ENCODE measurements around the gene EYS.
A peak's percentile ranks its signal among the peaks of the same experiment; 100 is the strongest.

The EYS gene

GRCh38 chr6:64083261-64083660 is 1623.8 kb downstream of the EYS start:
- H2AK5ac ChIP-seq (ENCODE audit: low read length, severe bottlenecking) = no peak overlapping the region
- H4K91ac ChIP-seq (ENCODE audit: low read length) = no peak overlapping the region
- H3K9me3 ChIP-seq (ENCODE audit: control insufficient read depth, low read length) = no peaks in the 10 kb centered on the region
- H2BK5ac ChIP-seq (ENCODE audit: low read depth, low read length, poor library complexity, severe bottlenecking) = no peak overlapping the region
- H3K14ac ChIP-seq (ENCODE audit: low read length in 2 of 2) = no peak overlapping the region
- H3K18ac ChIP-seq (ENCODE audit: low read depth in 1 of 2, low read length in 2 of 2) = no peak overlapping the region
- no peak overlapping the region for H3K23ac ChIP-seq (ENCODE audit: low read length in 2 of 2)
- no peak overlapping the region for H3K4me2 ChIP-seq (ENCODE audit: low read length, poor library complexity, severe bottlenecking)
- no peak for DNase-seq
- WGBS = 100% methylated on average over 1 of the region's 2 CpGs
- H2BK120ac ChIP-seq (ENCODE audit: low read depth, low read length) = no peak overlapping the region
- H2BK15ac ChIP-seq (ENCODE audit: low read depth, poor library complexity, severe bottlenecking) = no peak overlapping the region
- no peak overlapping the region for H3K27ac ChIP-seq (ENCODE audit: low read length, poor library complexity, severe bottlenecking)
- H3K4me3 ChIP-seq (ENCODE audit: insufficient read depth in 1 of 2, low read depth in 1 of 2, low read length in 2 of 2) = no peak overlapping the region
- no peak overlapping the region for H3K4ac ChIP-seq (ENCODE audit: low read depth in 1 of 2, low read length in 2 of 2)
- H2AFZ ChIP-seq (ENCODE audit: low read depth, low read length) = no peak overlapping the region
- H3K9ac ChIP-seq (ENCODE audit: low read length) = no peak overlapping the region
- H3K79me1 ChIP-seq (replicated peaks; ENCODE audit: low read length, poor library complexity, severe bottlenecking) = no peaks in the 10 kb centered on the region
- H3K27me3 ChIP-seq (ENCODE audit: control insufficient read depth in 1 of 2, insufficient read depth in 1 of 2, low read length in 2 of 2) = no peaks in the 10 kb centered on the region
- no peaks in the 10 kb centered on the region for H3K36me3 ChIP-seq (ENCODE audit: control insufficient read depth in 1 of 2, insufficient read depth in 2 of 2, low read depth in 1 of 2, low read length in 2 of 2)
- H4K8ac ChIP-seq (ENCODE audit: low read length) = no peak overlapping the region
- no peaks in the 10 kb centered on the region for H3K4me1 ChIP-seq (ENCODE audit: control insufficient read depth, insufficient read depth, low read depth, low read length)
- no peak overlapping the region for H2BK12ac ChIP-seq (ENCODE audit: low read length in 2 of 2)

- no peak overlapping the region for H3K9ac ChIP-seq (ENCODE audit: low read length)
- H2BK12ac ChIP-seq (ENCODE audit: low read length in 2 of 2) = no peak overlapping the region
- no CpG with 5 or more reads among the region's 2 CpGs for WGBS
- peak; percentile 28 for DNase-seq
- H3K14ac ChIP-seq (ENCODE audit: low read length in 2 of 2) = no peak overlapping the region
- H3K79me1 ChIP-seq (replicated peaks; ENCODE audit: low read length, poor library complexity, severe bottlenecking) = no peaks in the 10 kb centered on the region
- H3K4me2 ChIP-seq (ENCODE audit: low read length, poor library complexity, severe bottlenecking) = no peak overlapping the region
- H3K18ac ChIP-seq (ENCODE audit: low read depth in 1 of 2, low read length in 2 of 2) = no peak overlapping the region
- no peaks in the 10 kb centered on the region for H3K36me3 ChIP-seq (ENCODE audit: control insufficient read depth in 1 of 2, insufficient read depth in 2 of 2, low read depth in 1 of 2, low read length in 2 of 2)
- no peak overlapping the region for H3K23ac ChIP-seq (ENCODE audit: low read length in 2 of 2)
- no peak overlapping the region for H3K4ac ChIP-seq (ENCODE audit: low read depth in 1 of 2, low read length in 2 of 2)
- H3K27me3 ChIP-seq (ENCODE audit: control insufficient read depth in 1 of 2, insufficient read depth in 1 of 2, low read length in 2 of 2) = no peaks in the 10 kb centered on the region
- no peaks in the 10 kb centered on the region for H3K9me3 ChIP-seq (ENCODE audit: control insufficient read depth, low read length)
- no peak overlapping the region for H2AK5ac ChIP-seq (ENCODE audit: low read length, severe bottlenecking)
- no peak overlapping the region for H4K8ac ChIP-seq (ENCODE audit: low read length)
- H3K4me1 ChIP-seq (ENCODE audit: control insufficient read depth, insufficient read depth, low read depth, low read length) = no peaks in the 10 kb centered on the region
- H3K27ac ChIP-seq (ENCODE audit: low read length, poor library complexity, severe bottlenecking) = no peak overlapping the region
- H2BK15ac ChIP-seq (ENCODE audit: low read depth, poor library complexity, severe bottlenecking) = no peak overlapping the region
- no peak overlapping the region for H3K4me3 ChIP-seq (ENCODE audit: insufficient read depth in 1 of 2, low read depth in 1 of 2, low read length in 2 of 2)
- H2BK5ac ChIP-seq (ENCODE audit: low read depth, low read length, poor library complexity, severe bottlenecking) = no peak overlapping the region
- no peak overlapping the region for H2AFZ ChIP-seq (ENCODE audit: low read depth, low read length)
- H4K91ac ChIP-seq (ENCODE audit: low read length) = no peak overlapping the region
- no peak overlapping the region for H2BK120ac ChIP-seq (ENCODE audit: low read depth, low read length)
These were observed 1625.6 kb downstream of the EYS start for GRCh38 chr6:64081453-64081852.

- H3K4me2 ChIP-seq (ENCODE audit: low read length, poor library complexity, severe bottlenecking) = no peak overlapping the region
- no peak overlapping the region for H3K18ac ChIP-seq (ENCODE audit: low read depth in 1 of 2, low read length in 2 of 2)
- no peaks in the 10 kb centered on the region for H3K9me3 ChIP-seq (ENCODE audit: control insufficient read depth, low read length)
- peak; percentile 50 for DNase-seq
- H2BK5ac ChIP-seq (ENCODE audit: low read depth, low read length, poor library complexity, severe bottlenecking) = no peak overlapping the region
- no peaks in the 10 kb centered on the region for H3K27me3 ChIP-seq (ENCODE audit: control insufficient read depth in 1 of 2, insufficient read depth in 1 of 2, low read length in 2 of 2)
- H3K4me3 ChIP-seq (ENCODE audit: insufficient read depth in 1 of 2, low read depth in 1 of 2, low read length in 2 of 2) = no peak overlapping the region
- no peaks in the 10 kb centered on the region for H3K79me1 ChIP-seq (replicated peaks; ENCODE audit: low read length, poor library complexity, severe bottlenecking)
- H2AK5ac ChIP-seq (ENCODE audit: low read length, severe bottlenecking) = no peak overlapping the region
- H2BK12ac ChIP-seq (ENCODE audit: low read length in 2 of 2) = no peak overlapping the region
- H3K36me3 ChIP-seq (ENCODE audit: control insufficient read depth in 1 of 2, insufficient read depth in 2 of 2, low read depth in 1 of 2, low read length in 2 of 2) = no peaks in the 10 kb centered on the region
- no peak overlapping the region for H3K23ac ChIP-seq (ENCODE audit: low read length in 2 of 2)
- no peak overlapping the region for H4K91ac ChIP-seq (ENCODE audit: low read length)
- no peak overlapping the region for H3K14ac ChIP-seq (ENCODE audit: low read length in 2 of 2)
- no peak overlapping the region for H2BK15ac ChIP-seq (ENCODE audit: low read depth, poor library complexity, severe bottlenecking)
- H3K27ac ChIP-seq (ENCODE audit: low read length, poor library complexity, severe bottlenecking) = no peak overlapping the region
- H3K9ac ChIP-seq (ENCODE audit: low read length) = no peak overlapping the region
- H3K4me1 ChIP-seq (ENCODE audit: control insufficient read depth, insufficient read depth, low read depth, low read length) = no peaks in the 10 kb centered on the region
- no peak overlapping the region for H3K4ac ChIP-seq (ENCODE audit: low read depth in 1 of 2, low read length in 2 of 2)
- H2AFZ ChIP-seq (ENCODE audit: low read depth, low read length) = no peak overlapping the region
- 88% methylated on average over 1 of the region's 1 CpG for WGBS
- H2BK120ac ChIP-seq (ENCODE audit: low read depth, low read length) = no peak overlapping the region
- no peak overlapping the region for H4K8ac ChIP-seq (ENCODE audit: low read length)
These were observed 1632.0 kb downstream of the EYS start for GRCh38 chr6:64074981-64075380.

- no peak overlapping the region for H2BK12ac ChIP-seq (ENCODE audit: low read length in 2 of 2)
- H2BK120ac ChIP-seq (ENCODE audit: low read depth, low read length) = no peak overlapping the region
- H2AK5ac ChIP-seq (ENCODE audit: low read length, severe bottlenecking) = no peak overlapping the region
- no peak overlapping the region for H2AFZ ChIP-seq (ENCODE audit: low read depth, low read length)
- H4K8ac ChIP-seq (ENCODE audit: low read length) = no peak overlapping the region
- H3K4ac ChIP-seq (ENCODE audit: low read depth in 1 of 2, low read length in 2 of 2) = no peak overlapping the region
- H4K91ac ChIP-seq (ENCODE audit: low read length) = no peak overlapping the region
- no peak for DNase-seq
- no peaks in the 10 kb centered on the region for H3K79me1 ChIP-seq (replicated peaks; ENCODE audit: low read length, poor library complexity, severe bottlenecking)
- no peak overlapping the region for H3K4me2 ChIP-seq (ENCODE audit: low read length, poor library complexity, severe bottlenecking)
- no peak overlapping the region for H2BK5ac ChIP-seq (ENCODE audit: low read depth, low read length, poor library complexity, severe bottlenecking)
- no peak overlapping the region for H2BK15ac ChIP-seq (ENCODE audit: low read depth, poor library complexity, severe bottlenecking)
- H3K9ac ChIP-seq (ENCODE audit: low read length) = no peak overlapping the region
- H3K27me3 ChIP-seq (ENCODE audit: control insufficient read depth in 1 of 2, insufficient read depth in 1 of 2, low read length in 2 of 2) = no peaks in the 10 kb centered on the region
- no peak overlapping the region for H3K23ac ChIP-seq (ENCODE audit: low read length in 2 of 2)
- 100% methylated on average over 1 of the region's 1 CpG for WGBS
- H3K18ac ChIP-seq (ENCODE audit: low read depth in 1 of 2, low read length in 2 of 2) = no peak overlapping the region
- no peak overlapping the region for H3K14ac ChIP-seq (ENCODE audit: low read length in 2 of 2)
- H3K4me3 ChIP-seq (ENCODE audit: insufficient read depth in 1 of 2, low read depth in 1 of 2, low read length in 2 of 2) = no peak overlapping the region
- no peaks in the 10 kb centered on the region for H3K9me3 ChIP-seq (ENCODE audit: control insufficient read depth, low read length)
- no peaks in the 10 kb centered on the region for H3K4me1 ChIP-seq (ENCODE audit: control insufficient read depth, insufficient read depth, low read depth, low read length)
- H3K27ac ChIP-seq (ENCODE audit: low read length, poor library complexity, severe bottlenecking) = no peak overlapping the region
- H3K36me3 ChIP-seq (ENCODE audit: control insufficient read depth in 1 of 2, insufficient read depth in 2 of 2, low read depth in 1 of 2, low read length in 2 of 2) = no peaks in the 10 kb centered on the region
These were observed 1634.3 kb downstream of the EYS start for GRCh38 chr6:64072686-64073085.

Data from mesenchymal stem cell (in vitro differentiated cells and primary cell).